GM03348 (cell line): ENCODE data around the gene NTRK3.

Experiments
- DNase-seq: peaks from one replicate; pipeline ENCODE4 v3.0.0; 2012; ENCODE audit warnings: low spot score

The NTRK3 gene

GRCh38 chr15:87826119-87826747 is 430.3 kb downstream of the NTRK3 start:
- no peak for DNase-seq

GRCh38 chr15:87818756-87819155 is 437.8 kb downstream of the NTRK3 start:
- no peak for DNase-seq

GRCh38 chr15:87817553-87817952 is 439.0 kb downstream of the NTRK3 start:
- no peak for DNase-seq

- peak; percentile 84 for DNase-seq
Observed at GRCh38 chr15:87816811-87817210, 439.7 kb downstream of the NTRK3 start.

- no peak for DNase-seq
Observed at GRCh38 chr15:87816016-87816415, 440.5 kb downstream of the NTRK3 start.
